DMS79 (cell line): ENCODE measurements around the gene OR7D2.

ENCODE experiments used
- DNase-seq: peaks from one replicate; lab custom pipeline; 2025; lab: John Stamatoyannopoulos, UW

Gene OR7D2

DNA sequence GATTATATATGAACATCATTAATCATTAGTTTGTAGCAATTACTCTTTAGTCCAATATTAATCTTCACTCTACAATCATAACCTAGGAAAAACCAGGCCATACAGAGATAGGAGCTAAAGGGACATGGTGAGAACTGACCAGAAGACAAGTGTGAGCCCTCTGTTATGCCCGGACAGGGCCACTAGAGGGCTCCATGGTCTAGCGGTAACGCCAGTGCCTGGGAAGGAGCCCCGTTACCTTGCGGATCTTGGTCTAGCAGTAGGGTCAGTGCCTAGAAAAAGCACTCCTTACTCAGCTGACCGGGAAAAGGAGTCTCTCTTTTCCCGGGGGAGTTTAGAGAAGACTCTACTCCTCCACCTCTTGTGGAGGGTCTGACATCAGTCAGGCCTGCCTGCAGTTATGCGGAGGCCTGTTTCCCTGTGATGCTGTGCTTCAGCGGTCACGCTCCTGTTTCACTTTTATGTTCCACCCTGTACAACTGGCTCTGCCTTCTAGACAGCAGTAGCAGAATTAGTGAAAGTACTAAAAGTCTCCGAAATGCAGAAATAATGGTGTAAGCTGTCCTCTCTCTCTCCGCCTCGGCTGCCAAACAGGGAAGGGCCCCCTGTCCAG, 26.8 kb downstream of the OR7D2 start:
- peak; percentile 16 for DNase-seq

DNA sequence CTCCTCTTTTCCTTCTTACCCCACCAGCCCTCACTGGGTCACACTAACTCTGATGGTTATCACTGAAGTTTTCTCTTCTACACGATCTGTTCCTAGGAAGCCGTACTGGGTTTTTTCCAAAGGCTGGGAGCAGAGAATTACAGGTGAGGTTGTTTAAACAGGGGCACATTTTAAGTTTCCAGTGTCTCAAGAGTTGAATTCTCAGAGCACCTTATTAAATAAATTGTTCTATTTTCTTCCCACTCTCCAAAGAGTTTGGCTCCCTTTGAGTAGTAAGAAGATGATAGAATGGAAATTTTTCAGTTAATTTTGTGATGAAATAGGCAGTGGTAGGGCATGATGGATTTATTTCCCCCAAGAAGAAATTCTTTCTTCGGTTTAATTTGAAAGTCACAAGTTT, 40.7 kb downstream of the OR7D2 start, which contains the start of gene OR7D4:
Gene OR7D4, minus strand, starts transcription at position 101 of the 400 bp plus-strand sequence. CDS start 4,752 bp downstream, outside the sequence.
- DNase-seq: no peak
